Prostate gland (tissue), 2 donors: Measurements from ENCODE around the gene CCDC27. TPM values are rescaled to one million over a fixed set of nuclear protein-coding genes. Genes with fewer than 3 reads are reported as not detected.
A peak's percentile ranks its signal among the peaks of the same experiment; 100 is the strongest.

Experiments
- DNase-seq: peaks from one replicate; pipeline ENCODE4 v3.0.0-alpha.2; 2019; ENCODE audit warnings: low spot score
- H3K27ac ChIP-seq, 2 donors: fragments of 200-600 bp; sonication (generic); 2 replicates each; pipeline ENCODE4 v1.5.1; 2017 to 2019
- H3K27me3 ChIP-seq: fragments of 200-600 bp; sonication (generic); replicated peaks from 2 replicates; pipeline ENCODE4 v1.5.1; 2019; ENCODE audit not compliant: insufficient read depth
- H3K36me3 ChIP-seq, 2 donors: fragments of 200-600 bp; sonication (generic); 1 replicate in 1 of 2; 2 replicates in 1 of 2; pipeline versions ENCODE4 v1.5.1 to v1.8.1; 2017 to 2019
- H3K4me1 ChIP-seq: fragments of 200-600 bp; sonication (generic); replicated peaks from 2 replicates; pipeline ENCODE4 v1.5.1; 2019
- H3K4me3 ChIP-seq, 2 donors: fragments of 200-600 bp; sonication (generic); 2 replicates each; pipeline ENCODE4 v1.5.1; 2017 to 2019
- H3K9me3 ChIP-seq: fragments of 200-600 bp; sonication (generic); 2 replicates; pipeline ENCODE4 v1.5.1; 2017
- CTCF ChIP-seq, 4 experiments: fragments of 200-600 bp in 2 of 4; fragments of 450-650 bp in 2 of 4; sonication (generic) in 2 of 4; IDR thresholded peaks; 1 replicate in 3 of 4; 2 replicates in 1 of 4; pipeline ENCODE4 v1.5.1; 2016 to 2019; ENCODE audit warnings: antibody characterized with exemption in 4 of 4, mild to moderate bottlenecking in 2 of 4, moderate library complexity in 2 of 4
- POLR2A ChIP-seq: fragments of 450-650 bp; IDR thresholded peaks from one replicate; pipeline ENCODE4 v1.6.1; 2016; ENCODE audit warnings: antibody characterized with exemption, mild to moderate bottlenecking
- POLR2AphosphoS5 ChIP-seq: sonication (generic); formaldehyde crosslinking; IDR thresholded peaks from one replicate; pipeline ENCODE4 v1.6.1; 2017; ENCODE audit warnings: antibody characterized with exemption
- WGBS: methylation state at CpG from one replicate; pipeline ENCODE4 v1.1.5; 2018; 5-methylcytosine and 5-hydroxymethylcytosine counted together
- intact Hi-C: fragments of 100-400 bp; cut with DNase I; formaldehyde crosslinking; loops from one replicate; pipeline ENCODE4 v1.14.2; 2022
- total RNA-seq, 2 donors: library from RNA; depleted of rRNA; stranded (reverse); fragments of >200 nt; gene quantifications; one replicate each; pipeline ENCODE4 v1.1.0, GENCODE V29; 2016

CCDC27 gene
- total RNA-seq, 2 donors from 2014 or later, result 0.97 TPM; not detected in 1

GRCh38 chr1:3771108-3772026 lies 19.1 kb downstream of the CCDC27 start:
- peak overlapping the region; percentile 55 to 58 for H3K4me3 ChIP-seq
- no peak for DNase-seq
- no peak for TF ChIP-seq POLR2A
- no peak for TF ChIP-seq CTCF (IDR thresholded peaks at IDR 0.05)
- no peak for TF ChIP-seq POLR2AphosphoS5
- H3K27me3 ChIP-seq, result no peaks in the 10 kb centered on the region
- peaks cover 3% of the 10 kb centered on the region for H3K4me1 ChIP-seq
- 43% methylated on average over 31 of the region's 32 CpGs for WGBS
- peak overlapping the region in 1 of 2 donors; percentile 25 for H3K27ac ChIP-seq
- no peaks in the 10 kb centered on the region for H3K36me3 ChIP-seq
- intact Hi-C loops, result no loop called here
- no peaks in the 10 kb centered on the region for H3K9me3 ChIP-seq

- Histone ChIP-seq H3K36me3 (no peaks in the 10 kb centered on the region), H3K27me3 (no peaks in the 10 kb centered on the region), H3K4me1 (peaks cover 3% of the 10 kb centered on the region), H3K27ac (peak overlapping the region; percentile 76 to 84), H3K9me3 (no peaks in the 10 kb centered on the region), H3K4me3 (peak overlapping the region; percentile 55 to 58)
- intact Hi-C loops, result no loop called here
- WGBS, result under 1% methylated on average over 42 of the region's 61 CpGs
- TF ChIP-seq CTCF (IDR thresholded peaks at IDR 0.05), result no peak
- TF ChIP-seq POLR2A, result peak; percentile 36
- no peak for TF ChIP-seq POLR2AphosphoS5
- DNase-seq, result peak; percentile 89
These were observed 19.9 kb downstream of the CCDC27 start for GRCh38 chr1:3772027-3772714.

- H3K4me1 ChIP-seq, result peaks cover 3% of the 10 kb centered on the region
- no peak for DNase-seq
- no peaks in the 10 kb centered on the region for H3K27me3 ChIP-seq
- H3K27ac ChIP-seq, result peak within 1 kb of the TSS; percentile 76 to 84
- 19% methylated on average over 28 of the region's 55 CpGs for WGBS
- H3K36me3 ChIP-seq, result no peaks in the 10 kb centered on the region
- H3K4me3 ChIP-seq, result peak within 1 kb of the TSS; percentile 55 to 58
- TF ChIP-seq CTCF (IDR thresholded peaks at IDR 0.05), result no peak
- peak; percentile 22 for TF ChIP-seq POLR2A
- intact Hi-C loops, result no loop called here
- H3K9me3 ChIP-seq, result no peaks in the 10 kb centered on the region
These were observed 20.7 kb downstream of the CCDC27 start, which contains the start of gene SMIM1 for GRCh38 chr1:3772715-3773571. TSS of gene SMIM1 (plus strand) at chr1:3772749. CDS start at chr1:3775374, 2,625 bp downstream.

GRCh38 chr1:3773572-3774275 lies 21.5 kb downstream of the CCDC27 start:
- 76% methylated on average over 13 of the region's 16 CpGs for WGBS
- no peaks in the 10 kb centered on the region for H3K9me3 ChIP-seq
- TF ChIP-seq POLR2A (no peak), POLR2AphosphoS5 (no peak), CTCF (IDR thresholded peaks at IDR 0.05) (no peak)
- intact Hi-C loops, result no loop called here
- no peaks in the 10 kb centered on the region for H3K36me3 ChIP-seq
- no peaks in the 10 kb centered on the region for H3K27me3 ChIP-seq
- H3K27ac ChIP-seq, result peak overlapping the region; percentile 76 to 84
- no peak for DNase-seq
- H3K4me3 ChIP-seq, result no peak overlapping the region
- peaks cover 3% of the 10 kb centered on the region for H3K4me1 ChIP-seq
